Measurements from ENCODE around the gene PRKCSH.
"Not testable (repeated sequence)": the region's sequence is repeated elsewhere in the genome, so short reads cannot be mapped to it uniquely, and the experiment has no call there.

The PRKCSH gene

GRCh38 chr19:11414544-11414943, 20.9 kb upstream of the PRKCSH start:
- H3K9me3 Mint-ChIP-seq, result no peaks in the 10 kb centered on the region
- H3K27me3 Mint-ChIP-seq, result peaks cover 43% of the 10 kb centered on the region
- no peak overlapping the region for H3K27ac Mint-ChIP-seq
- peaks cover 16% of the 10 kb centered on the region for H3K4me1 Mint-ChIP-seq
- H3K4me3 Mint-ChIP-seq, result no peak overlapping the region
- no peak for ATAC-seq
- no peaks in the 10 kb centered on the region for H3K36me3 Mint-ChIP-seq

DNA sequence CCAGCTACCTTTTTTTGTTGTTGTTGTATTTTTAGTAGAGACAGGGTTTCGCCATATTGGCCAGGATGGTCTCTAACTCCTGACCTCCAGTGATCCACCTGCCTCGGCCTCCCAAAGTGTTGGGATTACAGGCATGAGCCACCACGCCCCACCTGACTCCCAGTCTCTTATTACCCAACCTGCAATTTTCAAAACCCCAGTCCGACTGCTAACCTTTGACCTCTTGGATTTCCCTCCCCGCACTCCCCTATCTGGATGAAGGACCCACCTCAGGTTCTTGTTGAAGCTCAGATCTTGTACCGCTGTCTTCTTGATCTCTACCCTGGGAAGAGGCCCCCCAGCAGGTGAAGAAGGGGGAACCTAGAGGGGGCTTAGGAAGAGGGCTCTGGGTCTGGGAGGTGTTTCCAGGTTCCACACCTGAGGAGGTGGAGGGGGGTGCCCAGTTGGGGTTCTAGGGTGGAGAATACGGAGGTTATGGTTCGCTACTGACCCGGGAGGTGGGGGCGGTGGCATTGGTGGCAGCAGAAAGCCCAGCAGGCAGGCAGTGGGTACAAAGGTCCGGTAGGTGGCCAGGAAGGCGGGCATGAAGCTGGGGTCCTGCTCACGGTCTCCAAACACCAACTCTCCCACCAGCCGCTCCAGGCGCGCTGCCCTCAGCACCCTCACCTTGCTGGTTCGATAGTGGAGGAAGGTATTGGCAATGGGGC, 18.9 kb upstream of the PRKCSH start:
- no peaks in the 10 kb centered on the region for H3K36me3 Mint-ChIP-seq
- no peak overlapping the region for H3K27ac Mint-ChIP-seq
- H3K4me1 Mint-ChIP-seq, result peaks cover 30% of the 10 kb centered on the region
- no peak for ATAC-seq
- no peak overlapping the region for H3K4me3 Mint-ChIP-seq
- peaks cover 48% of the 10 kb centered on the region for H3K27me3 Mint-ChIP-seq
- no peaks in the 10 kb centered on the region for H3K9me3 Mint-ChIP-seq

GRCh38 chr19:11418094-11418548, 17.3 kb upstream of the PRKCSH start:
- Mint-ChIP-seq H3K4me3 (peak overlapping the region; percentile 72), H3K9me3 (no peaks in the 10 kb centered on the region), H3K27me3 (peaks cover 64% of the 10 kb centered on the region), H3K4me1 (peaks cover 46% of the 10 kb centered on the region), H3K36me3 (no peaks in the 10 kb centered on the region), H3K27ac (peak overlapping the region; percentile 58)
- ATAC-seq, result no peak

GRCh38 chr19:11418549-11419506, 16.6 kb upstream of the PRKCSH start, which contains the start of gene RGL3:
TSS of gene RGL3 (minus strand) at chr19:11419314. CDS start at chr19:11419278, 36 bp downstream.
- Mint-ChIP-seq H3K36me3 (no peaks in the 10 kb centered on the region), H3K4me3 (peak within 1 kb of the TSS; percentile 72)
- no peak for ATAC-seq

DNA sequence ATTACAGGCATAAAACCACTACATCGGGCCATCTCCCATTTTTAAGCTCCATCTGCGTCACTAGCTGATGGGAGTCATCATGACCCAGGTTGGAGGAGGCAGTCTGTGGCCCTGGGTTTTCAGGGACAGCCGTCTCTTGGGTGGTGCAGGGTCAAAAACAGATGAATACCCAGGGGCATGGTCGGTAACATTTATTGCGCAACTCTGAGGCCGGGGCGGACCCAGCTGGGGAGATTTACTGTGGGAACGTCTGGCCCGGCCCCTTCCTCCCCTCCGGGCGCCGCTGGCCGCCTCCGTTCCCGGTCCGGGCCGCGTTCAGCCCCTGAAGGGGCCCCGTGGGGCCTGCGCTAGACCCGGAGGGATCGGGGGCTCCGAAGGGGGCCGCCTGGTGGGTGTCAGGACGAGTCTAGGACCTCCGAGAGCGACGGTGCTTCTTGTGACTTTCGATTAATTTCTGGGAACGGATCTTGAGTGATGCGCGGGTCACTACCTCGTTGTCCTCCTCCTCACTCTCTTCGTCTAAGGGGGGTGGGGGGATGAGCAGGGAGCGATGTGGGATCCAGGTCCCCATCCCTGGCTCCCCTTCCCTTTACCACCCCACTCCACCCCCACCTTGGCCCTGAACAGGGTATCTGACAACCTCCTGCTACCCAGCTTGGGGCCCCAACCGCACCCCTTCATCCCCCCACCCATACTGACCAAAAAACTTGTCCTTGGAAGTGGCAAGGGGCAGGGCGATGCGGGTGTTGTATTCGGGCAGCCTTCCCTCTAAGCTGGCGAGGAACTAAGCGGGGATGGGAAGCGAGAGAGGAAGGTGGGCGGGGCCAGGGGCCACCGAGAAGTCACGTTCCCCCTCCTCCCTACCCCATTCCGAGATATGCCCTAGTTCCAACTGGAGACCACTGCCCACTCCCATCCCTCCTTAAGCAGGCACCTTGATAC, 14.7 kb upstream of the PRKCSH start:
- Mint-ChIP-seq H3K4me3 (peak overlapping the region; percentile 78), H3K27me3 (peaks cover 74% of the 10 kb centered on the region), H3K4me1 (peaks cover 56% of the 10 kb centered on the region), H3K27ac (peak overlapping the region; percentile 10), H3K36me3 (no peaks in the 10 kb centered on the region), H3K9me3 (peaks cover 3% of the 10 kb centered on the region)
- ATAC-seq, result no peak

More at GRCh38 chr19:11418549-11419506, 16.6 kb upstream of the PRKCSH start, which contains the start of gene RGL3:
- H3K9me3 Mint-ChIP-seq, result no peaks in the 10 kb centered on the region
- H3K27me3 Mint-ChIP-seq, result peaks cover 71% of the 10 kb centered on the region
- peak within 1 kb of the TSS; percentile 58 for H3K27ac Mint-ChIP-seq
- H3K4me1 Mint-ChIP-seq, result peaks cover 53% of the 10 kb centered on the region

- ATAC-seq, result peak; percentile 67
- H3K9me3 Mint-ChIP-seq, result peaks cover 3% of the 10 kb centered on the region
- H3K4me1 Mint-ChIP-seq, result peaks cover 56% of the 10 kb centered on the region
Observed at GRCh38 chr19:11421371-11422098, 13.9 kb upstream of the PRKCSH start.

GRCh38 chr19:11422163-11423065, 13.0 kb upstream of the PRKCSH start:
- Mint-ChIP-seq H3K27ac (peak overlapping the region; percentile 10), H3K27me3 (peaks cover 62% of the 10 kb centered on the region), H3K4me1 (peaks cover 56% of the 10 kb centered on the region), H3K9me3 (peaks cover 3% of the 10 kb centered on the region), H3K36me3 (no peaks in the 10 kb centered on the region), H3K4me3 (peak overlapping the region; percentile 78)
- ATAC-seq, result peak; percentile 96

More at GRCh38 chr19:11421371-11422098, 13.9 kb upstream of the PRKCSH start:
- H3K36me3 Mint-ChIP-seq, result no peaks in the 10 kb centered on the region
- peaks cover 68% of the 10 kb centered on the region for H3K27me3 Mint-ChIP-seq
- peak overlapping the region; percentile 78 for H3K4me3 Mint-ChIP-seq
- peak overlapping the region; percentile 10 for H3K27ac Mint-ChIP-seq

GRCh38 chr19:11423164-11423790, 12.2 kb upstream of the PRKCSH start:
- ATAC-seq, result no peak
- no peaks in the 10 kb centered on the region for H3K36me3 Mint-ChIP-seq
- peaks cover 53% of the 10 kb centered on the region for H3K27me3 Mint-ChIP-seq
- peaks cover 50% of the 10 kb centered on the region for H3K4me1 Mint-ChIP-seq
- no peak overlapping the region for H3K4me3 Mint-ChIP-seq
- peak overlapping the region; percentile 10 for H3K27ac Mint-ChIP-seq
- peaks cover 3% of the 10 kb centered on the region for H3K9me3 Mint-ChIP-seq

- ATAC-seq, result no peak
- Mint-ChIP-seq H3K27me3 (peaks cover 48% of the 10 kb centered on the region), H3K4me1 (peaks cover 45% of the 10 kb centered on the region), H3K27ac (peak overlapping the region; percentile 10), H3K36me3 (no peaks in the 10 kb centered on the region), H3K4me3 (no peak overlapping the region), H3K9me3 (peaks cover 3% of the 10 kb centered on the region)
Observed at GRCh38 chr19:11423791-11424181, 11.6 kb upstream of the PRKCSH start.

- Mint-ChIP-seq H3K4me3 (no peak overlapping the region), H3K27me3 (peaks cover 32% of the 10 kb centered on the region), H3K9me3 (peaks cover 3% of the 10 kb centered on the region), H3K27ac (no peak overlapping the region), H3K36me3 (no peaks in the 10 kb centered on the region), H3K4me1 (peaks cover 32% of the 10 kb centered on the region)
- ATAC-seq, result no peak
Observed at GRCh38 chr19:11425719-11426457, 9.5 kb upstream of the PRKCSH start.

DNA sequence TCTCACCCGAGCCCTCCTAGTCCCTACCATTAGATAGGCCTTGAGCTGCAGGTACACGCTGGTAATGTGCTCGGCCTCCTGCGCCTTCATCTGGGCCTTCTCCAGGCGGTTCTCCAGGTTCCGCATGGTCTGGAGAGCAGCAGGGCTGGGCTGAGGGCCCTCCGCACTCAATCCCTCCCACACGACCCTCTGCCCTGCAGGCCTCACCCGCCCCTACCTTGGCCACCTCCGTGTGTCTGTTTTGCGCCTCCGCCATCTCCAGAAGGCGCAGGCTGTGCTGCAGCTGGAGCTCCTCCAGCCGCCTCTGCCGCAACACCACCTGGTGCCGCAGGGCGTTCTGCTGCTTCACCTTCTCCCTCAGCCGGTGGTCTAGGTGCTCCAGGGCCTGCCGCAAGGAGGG, 8.8 kb upstream of the PRKCSH start:
- H3K36me3 Mint-ChIP-seq, result no peaks in the 10 kb centered on the region
- H3K27me3 Mint-ChIP-seq, result peaks cover 25% of the 10 kb centered on the region
- peaks cover 3% of the 10 kb centered on the region for H3K9me3 Mint-ChIP-seq
- no peak overlapping the region for H3K4me3 Mint-ChIP-seq
- no peak for ATAC-seq
- H3K27ac Mint-ChIP-seq, result no peak overlapping the region
- peaks cover 25% of the 10 kb centered on the region for H3K4me1 Mint-ChIP-seq

- H3K4me3 Mint-ChIP-seq, result not testable (repeated sequence)
Observed at GRCh38 chr19:11433526-11433925, 1.9 kb upstream of the PRKCSH start.

More at GRCh38 chr19:11433526-11433925, 1.9 kb upstream of the PRKCSH start:
- not testable (repeated sequence) for H3K9me3 Mint-ChIP-seq, ATAC-seq, H3K27me3 Mint-ChIP-seq, H3K27ac Mint-ChIP-seq
- Mint-ChIP-seq H3K4me1 (peaks cover 36% of the 10 kb centered on the region), H3K36me3 (peaks cover 22% of the 10 kb centered on the region)
